HCT116 (cell line): Measurements from ENCODE around the gene HACD4. TPM values are rescaled to one million over a fixed set of nuclear protein-coding genes. Genes with fewer than 3 reads are reported as not detected.

ENCODE experiments used
- ATAC-seq: fragments of 200-7000 bp; cut with Tn5 transposase; 2 replicates; pipeline ENCODE4 v1.9.1; 2020; ENCODE audit warnings: mild to moderate bottlenecking, moderate library complexity
- BruUV-seq: library from RNA; stranded (reverse); fragments of 400-500 nt; replicated peaks from 2 replicates; lab custom pipeline; 2021; lab: Mats Ljungman, UMichigan
- CTCF ChIA-PET: fragments of 300-600 bp; sonication (Branson Sonifier 250); formaldehyde crosslinking; loops from one replicate; lab custom pipeline; 2021; ENCODE audit warnings: antibody characterized with exemption; lab: Charles Lee
- POLR2A ChIA-PET: fragments of 300-600, 350-600 bp; sonication (Branson Sonifier 250); formaldehyde crosslinking; loops from one replicate; lab custom pipeline; 2021; ENCODE audit warnings: antibody characterized with exemption; lab: Charles Lee
- RAD21 ChIA-PET, 2 experiments: fragments of 300-600 bp; sonication (Branson Sonifier 250); formaldehyde crosslinking; loops; one replicate each; lab custom pipeline; 2023; ENCODE audit warnings: low total read pairs in 2 of 2; ENCODE audit not compliant: uncharacterized antibody in 2 of 2, unreplicated experiment in 2 of 2, low non-redundant PET in 1 of 2; lab: Charles Lee
- DNase-seq: peaks from one replicate; pipeline ENCODE4 v3.0.0-alpha.2; 2010; ENCODE audit warnings: low read depth, low spot score
- H2AFZ ChIP-seq: fragments of 200-600 bp; shearing (Covaris generic), sonication (generic); 2 replicates; pipeline ENCODE4 v1.6.1; 2017; ENCODE audit warnings: low read depth, mixed run types, mixed read lengths, antibody characterized with exemption, low read length; ENCODE audit not compliant: poor library complexity, severe bottlenecking
- H3K27ac ChIP-seq: 2 replicates; pipeline ENCODE4 v1.5.1; 2012; ENCODE audit warnings: low read depth, low read length
- H3K27me3 ChIP-seq: fragments of 200-600 bp; sonication (generic); 2 replicates; pipeline ENCODE4 v1.6.1; 2016; ENCODE audit warnings: mixed run types, low read length, mixed read lengths; ENCODE audit not compliant: insufficient read depth
- H3K36me3 ChIP-seq, 2 experiments: fragments of 200-500 bp in 1 of 2; fragments of 200-600 bp in 1 of 2; sonication (Bioruptor generic) in 1 of 2; sonication (generic) in 1 of 2; 2 replicates each; pipeline versions ENCODE4 v1.5.1 to v1.6.1; 2014 to 2016; ENCODE audit warnings: low read length in 2 of 2, inconsistent platforms in 1 of 2, mixed read lengths in 1 of 2, mixed run types in 1 of 2; ENCODE audit not compliant: insufficient read depth in 2 of 2, control insufficient read depth in 1 of 2
- H3K4me1 ChIP-seq, 2 experiments: fragments of 200-600 bp in 1 of 2; sonication (generic) in 1 of 2; 2 replicates each; pipeline versions ENCODE4 v1.5.1 to v1.6.1; 2012 to 2017; ENCODE audit warnings: low read length in 2 of 2, inconsistent platforms in 1 of 2, mild to moderate bottlenecking in 1 of 2, mixed read lengths in 1 of 2, mixed run types in 1 of 2, moderate library complexity in 1 of 2; ENCODE audit not compliant: insufficient read depth in 2 of 2, control insufficient read depth in 1 of 2
- H3K4me2 ChIP-seq: fragments of 200-600 bp; sonication (generic); 2 replicates; pipeline ENCODE4 v1.6.1; 2017; ENCODE audit warnings: mixed run types, low read length, mixed read lengths
- H3K4me3 ChIP-seq, 2 experiments: fragments of 200-600 bp in 1 of 2; sonication (generic) in 1 of 2; replicated peaks in 1 of 2; 2 replicates each; pipeline ENCODE4 v1.5.1; 2011 to 2016; ENCODE audit warnings: low read length in 2 of 2, control low read depth in 1 of 2, low read depth in 1 of 2, mild to moderate bottlenecking in 1 of 2, mixed read lengths in 1 of 2, mixed run types in 1 of 2
- H3K79me2 ChIP-seq: fragments of 200-600 bp; sonication (generic); 2 replicates; pipeline ENCODE4 v1.6.1; 2017; ENCODE audit warnings: mild to moderate bottlenecking, mixed run types, low read length, moderate library complexity, mixed read lengths; ENCODE audit not compliant: insufficient read depth
- H3K9ac ChIP-seq: fragments of 200-600 bp; sonication (generic); 2 replicates; pipeline ENCODE4 v1.6.1; 2016; ENCODE audit warnings: low read length, mixed read lengths
- H3K9me2 ChIP-seq: fragments of 200-600 bp; sonication (generic), shearing (Covaris generic); 2 replicates; pipeline ENCODE4 v1.6.1; 2017; ENCODE audit warnings: mixed run types, mild to moderate bottlenecking, moderate library complexity; ENCODE audit not compliant: insufficient read depth
- H3K9me3 ChIP-seq, 2 experiments: fragments of 200-500 bp in 1 of 2; fragments of 200-600 bp in 1 of 2; sonication (Bioruptor generic) in 1 of 2; sonication (generic) in 1 of 2; 2 replicates each; pipeline ENCODE4 v1.6.1; 2014 to 2017; ENCODE audit warnings: low read length in 2 of 2, mixed read lengths in 2 of 2, inconsistent platforms in 1 of 2, low read depth in 1 of 2, mild to moderate bottlenecking in 1 of 2, mixed run types in 1 of 2, moderate library complexity in 1 of 2; ENCODE audit not compliant: control insufficient read depth in 1 of 2, insufficient read depth in 1 of 2
- H4K20me1 ChIP-seq: fragments of 200-600 bp; sonication (generic), shearing (Covaris generic); 2 replicates; pipeline ENCODE4 v1.6.1; 2017; ENCODE audit warnings: mixed run types, mild to moderate bottlenecking, moderate library complexity; ENCODE audit not compliant: insufficient read depth
- CBX3 ChIP-seq: IDR thresholded peaks from 2 replicates; pipeline ENCODE4 v1.6.1; 2012; ENCODE audit warnings: low read depth
- CEBPB ChIP-seq: IDR thresholded peaks from 2 replicates; pipeline ENCODE4 v1.6.1; 2012; ENCODE audit warnings: low read depth
- CTCF ChIP-seq, 3 experiments: fragments of 200-600 bp in 1 of 3; sonication (generic) in 1 of 3; IDR thresholded peaks in 2 of 3; conservative IDR thresholded peaks in 1 of 3; 2 replicates each; pipeline ENCODE4 v1.5.1; 2012 to 2017; ENCODE audit warnings: low read depth in 2 of 3, low read length in 2 of 3, antibody characterized with exemption in 1 of 3, borderline replicate concordance in 1 of 3, control low read depth in 1 of 3, mild to moderate bottlenecking in 1 of 3, mixed read lengths in 1 of 3, mixed run types in 1 of 3, moderate library complexity in 1 of 3; ENCODE audit not compliant: insufficient read depth in 1 of 3
- EGR1 ChIP-seq: IDR thresholded peaks from 2 replicates; pipeline ENCODE4 v1.6.1; 2012; ENCODE audit warnings: low read depth
- ELF1 ChIP-seq: IDR thresholded peaks from 2 replicates; pipeline ENCODE4 v1.6.1; 2012; ENCODE audit warnings: low read depth, borderline replicate concordance
- EZH2 ChIP-seq: fragments of 200-600 bp; sonication (generic); IDR thresholded peaks from 2 replicates; pipeline ENCODE4 v1.6.1; 2017; ENCODE audit warnings: antibody characterized with exemption, mixed run types
- FOSL1 ChIP-seq: IDR thresholded peaks from 2 replicates; pipeline ENCODE4 v1.6.1; 2012; ENCODE audit warnings: low read depth
- JUND ChIP-seq: IDR thresholded peaks from 2 replicates; pipeline ENCODE4 v1.6.1; 2012
- MAX ChIP-seq: IDR thresholded peaks from 2 replicates; pipeline ENCODE4 v1.6.1; 2012
- POLR2A ChIP-seq: IDR thresholded peaks from 2 replicates; pipeline ENCODE4 v1.7.0; 2011; ENCODE audit warnings: borderline replicate concordance; ENCODE audit not compliant: insufficient read depth, insufficient read length; ENCODE audit errors: extremely low read depth
- POLR2AphosphoS5 ChIP-seq: IDR thresholded peaks from 2 replicates; pipeline ENCODE4 v1.6.1; 2011; ENCODE audit warnings: mild to moderate bottlenecking, low read depth, low read length, moderate library complexity
- RAD21 ChIP-seq: IDR thresholded peaks from 2 replicates; pipeline ENCODE4 v1.6.1; 2012; ENCODE audit warnings: low read depth, mild to moderate bottlenecking
- REST ChIP-seq: IDR thresholded peaks from 2 replicates; pipeline ENCODE4 v1.6.1; 2012; ENCODE audit warnings: low read depth
- SIN3A ChIP-seq: IDR thresholded peaks from 2 replicates; pipeline ENCODE4 v1.6.1; 2012; ENCODE audit warnings: low read depth
- SP1 ChIP-seq: IDR thresholded peaks from 2 replicates; pipeline ENCODE4 v1.6.1; 2012; ENCODE audit warnings: low read depth
- SRF ChIP-seq: IDR thresholded peaks from 2 replicates; pipeline ENCODE4 v1.6.1; 2012; ENCODE audit warnings: low read depth
- YY1 ChIP-seq: IDR thresholded peaks from 2 replicates; pipeline ENCODE4 v1.6.1; 2011; ENCODE audit warnings: low read length, low read depth, moderate library complexity, mild to moderate bottlenecking; ENCODE audit not compliant: insufficient replicate concordance; ENCODE audit errors: extremely low read depth
- ZBTB33 ChIP-seq: IDR thresholded peaks from 2 replicates; pipeline ENCODE4 v1.6.1; 2011; ENCODE audit warnings: mild to moderate bottlenecking, low read length, moderate library complexity; ENCODE audit not compliant: insufficient replicate concordance; ENCODE audit errors: extremely low read depth
- ZFX ChIP-seq: fragments of 450-650 bp; IDR thresholded peaks from 2 replicates; pipeline ENCODE4 v1.6.1; 2017
- ZNF274 ChIP-seq: fragments of 200-500 bp; sonication (Bioruptor generic); IDR thresholded peaks from 2 replicates; pipeline ENCODE4 v1.6.1; 2014; ENCODE audit warnings: mild to moderate bottlenecking, low read depth, low read length, inconsistent platforms
- intact Hi-C: fragments of 100-400 bp; cut with micrococcal nuclease; formaldehyde crosslinking; loops from 2 replicates; pipeline ENCODE4 v1.10.0; 2022
- total RNA-seq: library from RNA; stranded (reverse); gene quantifications from one replicate; pipeline ENCODE4 v1.2.1, GENCODE V29; 2021; ENCODE audit not compliant: unreplicated experiment

The HACD4 gene
- total RNA-seq, 1 experiment from 2014 or later, result not detected

- Histone ChIP-seq H3K27ac (no peak overlapping the region), H3K27me3 (no peaks in the 10 kb centered on the region), H3K9me3 (no peaks in the 10 kb centered on the region), H3K4me1 (no peaks in the 10 kb centered on the region), H3K36me3 (no peaks in the 10 kb centered on the region), H3K4me2 (no peak overlapping the region), H3K9ac (no peak overlapping the region), H2AFZ (no peak overlapping the region), H3K9me2 (no peaks in the 10 kb centered on the region), H4K20me1 (no peaks in the 10 kb centered on the region), H3K4me3 (no peak overlapping the region), H3K79me2 (no peaks in the 10 kb centered on the region)
- ChIA-PET CTCF (no interaction called here), RAD21 (no interaction called here), POLR2A (no interaction called here)
- BruUV-seq, result no TSS peak
- DNase-seq (no peak), ATAC-seq (no peak)
- intact Hi-C loops, result no loop called here
- TF ChIP-seq RAD21 (no peak), FOSL1 (no peak), CTCF (IDR thresholded peaks at IDR 0.05 in 2 of 3, conservative IDR thresholded peaks at IDR 0.05 in 1 of 3; ENCODE audit: borderline replicate concordance in 1 of 3, insufficient read depth in 1 of 3, low read depth in 2 of 3, low read length in 2 of 3) (no peak), ELF1 (no peak), MAX (no peak), EGR1 (no peak), YY1 (no peak), ZBTB33 (no peak), ZFX (no peak), REST (no peak), SP1 (no peak), SRF (no peak), JUND (no peak), SIN3A (no peak), POLR2AphosphoS5 (no peak), EZH2 (no peak), POLR2A (no peak), CBX3 (no peak), CEBPB (no peak), ZNF274 (no peak)
These were observed 4.1 kb downstream of the HACD4 start for GRCh38 chr9:21027295-21027694.
